GM19238 (cell line): Measurements from ENCODE around the gene FOXN3.
"Not testable (repeated sequence)": the region's sequence is repeated elsewhere in the genome, so short reads cannot be mapped to it uniquely, and the experiment has no call there.

Experiments used
- DNase-seq: peaks from one replicate; pipeline ENCODE4 v3.0.0; 2011; ENCODE audit warnings: low spot score; ENCODE audit not compliant: insufficient read length

FOXN3 gene

GRCh38 chr14:89252887-89253532 lies 164.0 kb downstream of the FOXN3 start:
- no peak for DNase-seq

DNA sequence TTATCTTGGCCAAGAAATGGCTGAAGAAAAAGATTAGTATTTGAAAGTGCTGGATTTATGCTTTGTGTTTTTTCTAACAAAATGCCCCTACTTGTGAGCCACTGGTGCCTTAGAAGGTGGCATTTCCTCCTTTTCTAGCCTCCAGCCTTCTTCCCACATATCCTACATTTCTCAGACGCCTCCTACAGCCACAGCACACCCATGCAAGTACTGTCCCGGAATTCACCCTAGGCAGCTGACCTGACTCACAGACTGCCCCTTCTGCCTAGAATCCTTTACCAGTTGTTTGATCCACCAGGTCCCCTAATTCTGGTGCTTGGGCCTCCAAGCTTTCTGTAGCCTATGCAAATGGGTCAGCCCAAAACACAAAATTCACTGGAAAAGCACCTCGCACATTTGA lies 166.0 kb downstream of the FOXN3 start:
- no peak for DNase-seq

DNA sequence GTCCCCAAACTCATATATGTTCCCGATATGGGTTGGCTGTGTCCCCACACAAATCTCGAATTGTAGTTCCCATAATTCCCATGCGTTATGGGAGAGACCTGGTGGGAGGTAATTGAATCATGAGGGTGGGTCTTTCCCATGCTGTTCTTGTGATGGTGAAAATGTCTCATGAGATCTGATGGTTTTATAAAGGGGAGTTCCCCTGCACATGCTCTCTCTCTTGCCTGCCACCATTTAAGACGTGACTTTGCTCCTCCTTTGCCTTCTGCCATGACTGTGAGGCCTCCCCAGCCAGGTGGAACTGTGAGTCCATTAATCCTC lies 166.4 kb downstream of the FOXN3 start:
- DNase-seq = not testable (repeated sequence)

DNA sequence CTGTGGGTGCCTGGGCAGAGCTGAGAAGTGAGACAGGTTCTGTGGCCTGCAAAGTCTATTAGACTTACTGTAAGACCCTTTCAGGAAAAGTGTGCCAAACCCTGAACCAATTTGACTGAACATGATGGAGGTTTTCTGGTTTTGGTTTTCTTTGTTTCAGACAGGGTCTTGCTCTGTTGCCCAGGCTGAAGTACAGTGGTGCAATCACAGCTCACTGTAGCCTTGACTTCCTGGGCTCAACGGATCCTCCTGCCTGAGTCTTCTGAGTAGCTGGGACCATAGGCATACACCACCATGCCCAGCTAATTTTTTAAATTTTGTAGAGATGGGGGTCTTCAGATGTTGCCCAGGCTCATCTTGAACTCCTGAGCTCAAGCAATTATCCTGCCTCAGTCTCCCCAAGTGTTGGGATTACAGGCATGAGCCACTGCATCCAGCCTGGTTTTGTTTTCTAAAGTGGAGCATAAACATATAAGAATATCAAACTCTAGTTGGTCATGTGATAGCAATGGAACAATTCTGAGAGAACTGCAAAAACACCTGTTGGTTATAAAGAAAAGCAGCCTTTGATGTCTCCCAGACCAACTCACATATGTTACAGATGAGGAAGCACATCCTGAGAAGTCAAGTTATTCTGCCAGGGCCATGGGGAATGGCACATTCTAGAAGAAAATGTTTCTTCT lies 166.9 kb downstream of the FOXN3 start:
- no peak for DNase-seq

- no peak for DNase-seq
Measured at GRCh38 chr14:89249065-89249695, 167.9 kb downstream of the FOXN3 start.

GRCh38 chr14:89248411-89249064 lies 168.5 kb downstream of the FOXN3 start:
- no peak for DNase-seq

DNA sequence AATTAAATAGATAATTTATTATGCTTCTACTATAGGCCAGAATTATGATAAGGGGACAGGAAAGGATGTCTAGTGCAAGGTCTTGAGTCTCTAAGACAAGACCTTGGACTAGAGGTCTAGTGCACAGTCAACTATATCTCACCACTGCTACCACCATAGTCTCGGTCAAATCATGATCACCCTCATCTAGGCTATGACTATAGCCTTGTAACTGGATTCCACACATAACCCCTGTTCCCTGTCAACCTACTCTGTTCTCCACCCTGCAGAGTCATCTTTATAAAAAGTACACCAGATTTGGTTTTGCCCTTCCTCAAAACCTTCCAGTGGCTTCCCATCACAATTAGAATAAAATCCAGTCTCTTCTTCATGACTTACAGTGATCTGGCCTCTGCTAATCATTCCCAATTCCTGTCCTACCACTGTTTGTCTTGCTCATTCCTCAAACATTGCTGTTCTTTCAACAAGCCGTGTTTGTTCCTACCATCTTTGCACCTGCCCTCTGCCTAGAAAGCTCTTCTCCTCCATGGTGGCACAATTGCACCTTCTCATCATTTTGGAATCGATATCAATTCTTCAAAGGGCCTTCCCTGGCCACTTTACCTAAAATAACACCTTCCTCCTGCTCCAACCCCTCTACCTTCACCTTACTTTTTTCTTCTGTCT lies 169.4 kb downstream of the FOXN3 start:
- no peak for DNase-seq

- DNase-seq = no peak
Measured at GRCh38 chr14:89246290-89246689, 170.7 kb downstream of the FOXN3 start.

DNA sequence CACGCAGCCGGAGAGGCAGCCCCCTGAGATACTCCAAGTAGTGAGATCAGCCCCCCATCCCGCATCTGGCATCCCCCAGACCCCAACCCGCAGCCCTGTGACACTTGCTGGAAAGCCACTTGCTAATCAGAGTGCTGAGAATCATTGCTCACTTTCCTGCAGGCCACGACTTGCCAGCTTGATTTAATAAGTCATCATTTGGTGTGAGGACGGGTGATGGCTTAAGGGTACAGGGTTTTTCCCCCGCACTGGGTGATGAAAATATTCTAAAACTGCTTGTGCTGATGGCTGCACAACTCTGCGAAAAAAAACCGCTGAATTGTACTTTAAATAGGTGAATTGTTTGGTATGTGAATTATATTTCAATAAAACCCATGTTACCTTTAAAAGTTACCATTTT lies 171.2 kb downstream of the FOXN3 start:
- no peak for DNase-seq

DNA sequence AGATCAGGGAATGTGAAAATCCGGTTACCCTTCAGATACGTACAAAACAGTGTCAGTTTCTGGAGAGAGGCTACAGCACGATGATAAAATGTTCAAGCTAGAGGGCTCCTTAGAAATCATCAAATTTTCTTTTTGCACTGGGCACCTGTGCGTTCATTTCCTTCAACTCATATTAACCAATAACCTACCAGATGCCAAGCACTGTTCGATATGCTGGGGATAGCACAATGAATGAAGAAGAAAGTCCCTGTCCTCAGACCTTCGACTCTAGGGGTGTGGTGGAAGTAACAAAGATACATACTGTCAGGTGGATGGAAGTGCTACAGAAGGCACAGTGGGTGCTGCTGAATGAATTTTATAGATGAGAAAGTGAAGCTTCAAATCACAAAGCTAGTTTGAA lies 172.3 kb downstream of the FOXN3 start:
- DNase-seq = no peak

DNA sequence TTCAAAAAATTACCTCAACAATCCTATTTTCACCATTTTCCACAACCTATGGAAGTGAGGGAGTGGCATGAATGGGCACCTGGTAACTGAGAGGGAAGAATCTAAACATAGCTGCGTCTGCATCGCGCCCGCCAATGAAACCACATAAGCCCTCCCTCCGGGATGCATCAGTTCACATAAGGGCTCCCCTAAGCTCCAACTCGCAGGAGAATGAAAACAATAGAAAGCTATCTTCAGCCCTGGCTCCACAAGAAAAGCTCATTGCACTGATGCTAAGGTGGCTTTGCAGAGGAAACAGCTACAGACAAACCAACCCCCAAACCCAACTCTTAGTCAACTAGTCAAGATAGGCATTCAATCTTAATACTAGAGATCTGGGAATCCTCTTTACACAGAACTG lies 173.3 kb downstream of the FOXN3 start:
- DNase-seq = no peak

DNA sequence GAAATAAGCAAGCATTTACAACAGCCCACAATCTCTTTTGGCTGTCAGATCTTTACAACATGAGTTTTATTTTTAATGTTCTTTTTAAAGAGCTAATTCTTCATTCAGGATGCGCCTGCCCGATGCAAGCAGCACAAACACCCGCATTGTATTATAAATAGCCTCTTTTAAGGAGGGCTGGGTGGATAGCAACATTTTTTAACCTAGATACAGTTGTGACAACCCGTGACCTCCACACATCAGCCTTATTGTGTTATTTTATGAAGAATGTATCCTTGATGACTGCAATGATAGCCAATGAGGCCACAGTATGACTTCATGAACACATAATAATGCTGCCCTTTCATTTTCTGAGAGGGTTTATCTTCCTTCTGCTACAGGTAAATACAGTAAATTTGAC lies 173.7 kb downstream of the FOXN3 start:
- no peak for DNase-seq

- no peak for DNase-seq
Measured at GRCh38 chr14:89242652-89243279, 174.3 kb downstream of the FOXN3 start.

GRCh38 chr14:89241934-89242651 lies 174.9 kb downstream of the FOXN3 start:
- no peak for DNase-seq

GRCh38 chr14:89241257-89241656 lies 175.8 kb downstream of the FOXN3 start:
- DNase-seq = no peak

- no peak for DNase-seq
Measured at GRCh38 chr14:89240414-89240813, 176.6 kb downstream of the FOXN3 start.

- DNase-seq = no peak
Measured at GRCh38 chr14:89239023-89239422, 178.0 kb downstream of the FOXN3 start.

DNA sequence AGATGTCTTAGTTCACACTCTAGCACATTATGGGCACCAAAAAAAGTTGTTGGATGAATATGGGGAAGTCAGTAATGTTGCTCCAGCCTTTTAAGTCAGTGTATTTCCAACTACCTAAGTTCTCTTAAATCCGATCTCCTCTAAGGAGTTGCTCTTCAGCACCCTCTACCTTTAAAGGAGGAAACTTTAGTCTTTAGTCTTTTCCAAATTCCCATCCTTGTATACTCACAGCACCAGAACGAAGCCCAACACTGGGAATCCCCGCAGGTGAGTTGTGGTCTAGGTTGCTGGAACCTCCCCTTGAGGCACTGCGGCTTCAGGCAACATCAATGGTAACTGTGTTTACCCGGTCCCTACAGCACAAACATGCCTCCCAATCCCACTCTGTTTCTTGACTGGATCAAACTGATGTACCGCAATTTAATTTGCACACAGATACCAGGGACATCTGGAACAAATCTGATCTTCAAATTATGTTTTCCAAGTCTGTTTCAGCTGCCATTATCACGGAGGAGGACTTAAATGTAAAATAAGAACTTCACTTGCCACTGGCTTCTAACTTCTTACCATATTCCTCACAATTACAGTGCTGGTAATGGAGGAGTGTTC lies 179.0 kb downstream of the FOXN3 start:
- no peak for DNase-seq

DNA sequence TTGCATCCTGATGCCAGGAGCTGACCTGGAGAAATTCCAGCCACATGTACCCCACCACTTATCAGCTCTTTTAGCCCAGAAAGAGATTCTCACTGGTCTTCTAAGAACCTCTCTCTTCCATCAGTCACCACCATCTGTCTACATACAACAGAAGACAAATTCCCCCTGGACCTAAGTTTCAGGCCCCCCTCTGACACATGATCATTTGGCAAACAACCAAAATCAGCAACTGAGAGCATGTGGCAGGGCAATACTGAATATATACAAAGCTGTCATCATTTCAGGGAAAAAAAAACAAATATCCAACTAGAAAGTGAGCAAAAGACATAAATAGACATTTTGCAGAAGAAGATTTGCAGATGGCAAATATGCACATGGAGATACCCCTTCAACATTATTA lies 180.2 kb downstream of the FOXN3 start:
- no peak for DNase-seq

DNA sequence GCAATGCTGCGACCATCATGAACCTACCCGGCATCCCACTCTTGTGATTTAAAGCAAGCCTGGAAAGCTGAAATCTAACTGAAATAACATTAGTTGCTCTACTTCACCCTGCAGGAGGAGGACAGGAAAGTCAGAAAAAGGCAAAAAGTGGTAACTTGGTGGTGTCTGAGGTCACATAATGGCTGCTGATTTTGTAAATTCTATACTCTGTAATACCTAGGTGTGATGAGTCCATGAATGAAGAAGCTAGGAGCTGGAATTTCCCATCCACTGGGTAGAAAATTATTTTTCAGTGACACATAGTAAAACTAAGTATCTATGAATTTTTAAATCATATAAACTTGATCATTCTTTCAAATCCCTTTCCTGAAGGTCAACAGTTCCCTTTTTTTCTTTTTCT lies 183.8 kb downstream of the FOXN3 start:
- DNase-seq = no peak
